ENCODE data around the gene CD55.

The CD55 gene

GRCh38 chr1:207331354-207332313 lies 10.2 kb downstream of the CD55 start:
- DNase-seq = no peak

GRCh38 chr1:207333009-207333600 lies 11.6 kb downstream of the CD55 start:
- DNase-seq = no peak

GRCh38 chr1:207333620-207334019 lies 12.1 kb downstream of the CD55 start:
- no peak for DNase-seq

- no peak for DNase-seq
These were observed 12.9 kb downstream of the CD55 start for GRCh38 chr1:207334337-207334736.

GRCh38 chr1:207335138-207335537 lies 13.7 kb downstream of the CD55 start:
- DNase-seq = no peak

GRCh38 chr1:207335695-207336363 lies 14.4 kb downstream of the CD55 start:
- DNase-seq = peak; percentile 22

GRCh38 chr1:207336559-207337467 lies 15.3 kb downstream of the CD55 start:
- peak; percentile 22 for DNase-seq

- no peak for DNase-seq
These were observed 20.9 kb downstream of the CD55 start for GRCh38 chr1:207342332-207342731.

- no peak for DNase-seq
These were observed 22.2 kb downstream of the CD55 start for GRCh38 chr1:207343675-207344074.

- DNase-seq = no peak
These were observed 22.7 kb downstream of the CD55 start for GRCh38 chr1:207344221-207344620.

GRCh38 chr1:207345644-207346477 lies 24.4 kb downstream of the CD55 start:
- no peak for DNase-seq

GRCh38 chr1:207346513-207346912 lies 25.0 kb downstream of the CD55 start:
- DNase-seq = no peak

GRCh38 chr1:207349979-207350378 lies 28.5 kb downstream of the CD55 start:
- DNase-seq = no peak

- DNase-seq = no peak
These were observed 31.1 kb downstream of the CD55 start for GRCh38 chr1:207352554-207352953.

GRCh38 chr1:207355060-207355459 lies 33.6 kb downstream of the CD55 start:
- DNase-seq = no peak

GRCh38 chr1:207355513-207356295 lies 34.2 kb downstream of the CD55 start:
- no peak for DNase-seq

- no peak for DNase-seq
These were observed 39.6 kb downstream of the CD55 start for GRCh38 chr1:207361029-207361428.

GRCh38 chr1:207361889-207362288 lies 40.4 kb downstream of the CD55 start:
- no peak for DNase-seq

- no peak for DNase-seq
These were observed 41.7 kb downstream of the CD55 start for GRCh38 chr1:207362962-207363860.

GRCh38 chr1:207363871-207364270 lies 42.4 kb downstream of the CD55 start:
- no peak for DNase-seq
